ENCODE results near the gene ATOSB.

Gene ATOSB

DNA sequence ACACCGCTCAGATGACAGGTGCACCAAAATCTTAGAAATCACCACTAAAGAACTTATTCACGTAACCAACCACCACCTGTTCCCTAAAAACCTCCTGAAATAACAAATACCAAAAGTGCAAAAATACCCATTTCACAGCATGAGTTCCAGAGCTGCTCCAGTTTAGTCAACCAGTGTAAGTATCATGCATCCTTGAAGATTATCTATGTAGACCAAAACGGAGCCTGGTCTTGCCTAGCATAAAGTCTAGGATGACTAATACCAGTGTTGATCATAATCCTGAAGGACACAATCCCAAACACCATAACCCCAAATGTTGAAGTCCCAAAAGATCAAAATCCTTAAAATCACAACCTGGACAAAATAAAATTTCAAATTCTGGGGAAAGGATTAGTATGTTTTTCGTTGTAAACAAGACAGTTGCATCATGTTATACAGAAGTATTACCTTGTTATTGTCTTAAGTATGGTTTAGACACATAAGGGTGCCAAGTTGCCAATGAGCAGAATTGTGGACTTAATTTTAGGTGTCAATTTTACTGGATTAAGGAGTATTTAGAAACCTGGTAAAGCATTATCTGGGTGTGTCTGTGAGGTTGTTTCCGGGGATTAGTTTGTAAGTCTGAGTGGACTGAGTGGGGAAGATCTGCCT, 61.4 kb downstream of the ATOSB start:
- no peak for DNase-seq (ENCODE audit: low read depth)
